ENCODE results near the gene TMEM178A. TPM values are rescaled to one million over a fixed set of nuclear protein-coding genes. Genes with fewer than 3 reads are reported as not detected.

Gene TMEM178A
- polyA plus RNA-seq, 3 donors, result 0.15 TPM; not detected in 2

DNA sequence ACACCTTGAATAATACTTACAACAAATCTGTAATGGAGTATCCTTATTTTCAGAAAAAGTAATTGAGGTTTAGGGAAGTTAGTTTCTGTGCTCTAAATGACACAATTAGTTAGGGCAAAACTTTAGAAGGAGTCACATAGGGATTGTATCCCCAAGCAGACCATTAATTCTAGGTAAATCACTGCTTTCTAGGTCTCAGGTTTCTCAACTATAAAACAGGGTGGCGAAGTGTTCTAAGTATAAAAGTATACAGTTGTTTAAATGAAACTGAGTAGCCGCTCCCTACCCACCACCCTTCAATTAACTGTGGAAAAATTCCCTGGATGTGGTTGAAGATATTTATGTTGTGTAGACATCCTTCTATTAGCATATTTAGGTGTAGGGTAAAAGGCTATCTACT, 19.9 kb upstream of the TMEM178A start:
- intact Hi-C loops (cut with micrococcal nuclease), result no loop called here
- Mint-ChIP-seq H3K27me3 (ENCODE audit: low read depth in 3 of 3) (peaks cover 1 to 3% (median 1%) of the 10 kb centered on the region in 3 donors), H3K9me3 (peaks cover 0 to under 1% (median 0%) of the 10 kb centered on the region in 7 donors), H3K4me1 (no peaks in the 10 kb centered on the region), H3K4me3 (no peak overlapping the region), H3K36me3 (no peaks in the 10 kb centered on the region), H3K27ac (no peak overlapping the region)
- Histone ChIP-seq H3K27me3 (ENCODE audit: control insufficient read depth in 2 of 2, insufficient read depth in 2 of 2, low read length in 2 of 2) (no peaks in the 10 kb centered on the region), H3K9me3 (replicated peaks in 1 of 2; ENCODE audit: control insufficient read depth in 1 of 2, insufficient read depth in 1 of 2, low read length in 2 of 2) (no peaks in the 10 kb centered on the region), H3K36me3 (replicated peaks in 1 of 2; ENCODE audit: control insufficient read depth in 1 of 2, insufficient read depth in 2 of 2, low read length in 2 of 2) (no peaks in the 10 kb centered on the region), H3K4me3 (replicated peaks in 1 of 3; ENCODE audit: low read depth in 2 of 3, low read length in 3 of 3) (no peak overlapping the region), H3K27ac (ENCODE audit: low read depth in 1 of 2, low read length in 2 of 2) (no peak overlapping the region), H3K9ac (ENCODE audit: insufficient read depth, low read length, poor library complexity, severe bottlenecking) (no peak overlapping the region), H3K79me2 (ENCODE audit: insufficient read depth, low read length) (no peaks in the 10 kb centered on the region), H3K4me2 (replicated peaks; ENCODE audit: extremely low read depth, low read length, poor library complexity, severe bottlenecking) (no peak overlapping the region), H2AFZ (ENCODE audit: insufficient read depth, low read depth, low read length, poor library complexity, severe bottlenecking) (no peak overlapping the region), H4K20me1 (ENCODE audit: insufficient read depth, low read length) (no peaks in the 10 kb centered on the region), H3K4me1 (ENCODE audit: control insufficient read depth in 1 of 2, insufficient read depth in 2 of 2, low read length in 2 of 2) (no peaks in the 10 kb centered on the region)
- WGBS (ENCODE audit: insufficient coverage), result no CpG with 5 or more reads among the region's 2 CpGs
- no peak for DNase-seq
- TF ChIP-seq, protein P1, sequence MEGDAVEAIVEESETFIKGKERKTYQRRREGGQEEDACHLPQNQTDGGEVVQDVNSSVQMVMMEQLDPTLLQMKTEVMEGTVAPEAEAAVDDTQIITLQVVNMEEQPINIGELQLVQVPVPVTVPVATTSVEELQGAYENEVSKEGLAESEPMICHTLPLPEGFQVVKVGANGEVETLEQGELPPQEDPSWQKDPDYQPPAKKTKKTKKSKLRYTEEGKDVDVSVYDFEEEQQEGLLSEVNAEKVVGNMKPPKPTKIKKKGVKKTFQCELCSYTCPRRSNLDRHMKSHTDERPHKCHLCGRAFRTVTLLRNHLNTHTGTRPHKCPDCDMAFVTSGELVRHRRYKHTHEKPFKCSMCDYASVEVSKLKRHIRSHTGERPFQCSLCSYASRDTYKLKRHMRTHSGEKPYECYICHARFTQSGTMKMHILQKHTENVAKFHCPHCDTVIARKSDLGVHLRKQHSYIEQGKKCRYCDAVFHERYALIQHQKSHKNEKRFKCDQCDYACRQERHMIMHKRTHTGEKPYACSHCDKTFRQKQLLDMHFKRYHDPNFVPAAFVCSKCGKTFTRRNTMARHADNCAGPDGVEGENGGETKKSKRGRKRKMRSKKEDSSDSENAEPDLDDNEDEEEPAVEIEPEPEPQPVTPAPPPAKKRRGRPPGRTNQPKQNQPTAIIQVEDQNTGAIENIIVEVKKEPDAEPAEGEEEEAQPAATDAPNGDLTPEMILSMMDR (IDR thresholded peaks at IDR 0.05), result no peak

DNA sequence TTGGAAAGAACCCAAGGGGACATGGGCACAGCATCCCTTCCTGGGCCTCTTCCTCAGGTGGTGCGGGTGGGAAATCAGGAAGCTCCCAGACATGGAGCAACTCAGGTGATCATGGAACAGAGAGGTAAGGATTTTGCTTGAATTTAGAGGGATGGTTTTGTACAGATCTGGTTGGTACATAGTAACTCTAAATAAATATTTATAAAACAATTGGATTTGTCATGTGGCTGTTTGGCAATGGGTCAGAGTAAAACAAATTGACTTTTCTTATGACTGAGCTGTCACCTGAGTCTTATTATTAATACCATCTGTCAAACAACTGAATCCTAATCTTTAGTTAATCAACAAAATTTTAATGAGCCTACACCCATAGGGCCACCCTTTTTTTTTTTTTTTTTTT, 19.4 kb upstream of the TMEM178A start:
- no peaks in the 10 kb centered on the region for H3K27me3 ChIP-seq (ENCODE audit: control insufficient read depth in 2 of 2, insufficient read depth in 2 of 2, low read length in 2 of 2)
- no peak overlapping the region for H2AFZ ChIP-seq (ENCODE audit: insufficient read depth, low read depth, low read length, poor library complexity, severe bottlenecking)
- DNase-seq, result no peak
- no peak overlapping the region for H3K27ac ChIP-seq (ENCODE audit: low read depth in 1 of 2, low read length in 2 of 2)
- no peak overlapping the region for H3K4me2 ChIP-seq (replicated peaks; ENCODE audit: extremely low read depth, low read length, poor library complexity, severe bottlenecking)
- H3K4me1 Mint-ChIP-seq, result no peaks in the 10 kb centered on the region
- H4K20me1 ChIP-seq (ENCODE audit: insufficient read depth, low read length), result no peaks in the 10 kb centered on the region
- H3K4me3 ChIP-seq (replicated peaks in 1 of 3; ENCODE audit: low read depth in 2 of 3, low read length in 3 of 3), result no peak overlapping the region
- no peak overlapping the region for H3K4me3 Mint-ChIP-seq
- no peaks in the 10 kb centered on the region for H3K36me3 Mint-ChIP-seq
- H3K9ac ChIP-seq (ENCODE audit: insufficient read depth, low read length, poor library complexity, severe bottlenecking), result no peak overlapping the region
- H3K9me3 Mint-ChIP-seq, result peaks cover 0 to 2% (median 0%) of the 10 kb centered on the region in 7 donors
- peaks cover 0 to 3% (median 1%) of the 10 kb centered on the region in 3 donors for H3K27me3 Mint-ChIP-seq (ENCODE audit: low read depth in 3 of 3)
- no peaks in the 10 kb centered on the region for H3K9me3 ChIP-seq (replicated peaks in 1 of 2; ENCODE audit: control insufficient read depth in 1 of 2, insufficient read depth in 1 of 2, low read length in 2 of 2)
- intact Hi-C loops (cut with micrococcal nuclease), result no loop called here
- no peaks in the 10 kb centered on the region for H3K79me2 ChIP-seq (ENCODE audit: insufficient read depth, low read length)
- H3K4me1 ChIP-seq (ENCODE audit: control insufficient read depth in 1 of 2, insufficient read depth in 2 of 2, low read length in 2 of 2), result no peaks in the 10 kb centered on the region
- TF ChIP-seq, protein P1 (IDR thresholded peaks at IDR 0.05), result no peak
- H3K27ac Mint-ChIP-seq, result no peak overlapping the region
- no peaks in the 10 kb centered on the region for H3K36me3 ChIP-seq (replicated peaks in 1 of 2; ENCODE audit: control insufficient read depth in 1 of 2, insufficient read depth in 2 of 2, low read length in 2 of 2)
- no CpG with 5 or more reads among the region's 1 CpG for WGBS (ENCODE audit: insufficient coverage)
